HL-60 (cell line): ENCODE results near the gene MTHFSD.

Source experiments
- CTCF ChIP-seq: IDR thresholded peaks from one replicate; pipeline ENCODE4 v1.5.1; 2011; ENCODE audit warnings: low read length, control low read depth, inconsistent platforms; ENCODE audit not compliant: insufficient read depth
- POLR2AphosphoS5 ChIP-seq: IDR thresholded peaks from 2 replicates; pipeline ENCODE4 v1.6.1; 2012; ENCODE audit warnings: low read depth
- REST ChIP-seq: IDR thresholded peaks from 2 replicates; pipeline ENCODE4 v1.6.1; 2012; ENCODE audit warnings: low read depth; ENCODE audit not compliant: insufficient replicate concordance

DNA sequence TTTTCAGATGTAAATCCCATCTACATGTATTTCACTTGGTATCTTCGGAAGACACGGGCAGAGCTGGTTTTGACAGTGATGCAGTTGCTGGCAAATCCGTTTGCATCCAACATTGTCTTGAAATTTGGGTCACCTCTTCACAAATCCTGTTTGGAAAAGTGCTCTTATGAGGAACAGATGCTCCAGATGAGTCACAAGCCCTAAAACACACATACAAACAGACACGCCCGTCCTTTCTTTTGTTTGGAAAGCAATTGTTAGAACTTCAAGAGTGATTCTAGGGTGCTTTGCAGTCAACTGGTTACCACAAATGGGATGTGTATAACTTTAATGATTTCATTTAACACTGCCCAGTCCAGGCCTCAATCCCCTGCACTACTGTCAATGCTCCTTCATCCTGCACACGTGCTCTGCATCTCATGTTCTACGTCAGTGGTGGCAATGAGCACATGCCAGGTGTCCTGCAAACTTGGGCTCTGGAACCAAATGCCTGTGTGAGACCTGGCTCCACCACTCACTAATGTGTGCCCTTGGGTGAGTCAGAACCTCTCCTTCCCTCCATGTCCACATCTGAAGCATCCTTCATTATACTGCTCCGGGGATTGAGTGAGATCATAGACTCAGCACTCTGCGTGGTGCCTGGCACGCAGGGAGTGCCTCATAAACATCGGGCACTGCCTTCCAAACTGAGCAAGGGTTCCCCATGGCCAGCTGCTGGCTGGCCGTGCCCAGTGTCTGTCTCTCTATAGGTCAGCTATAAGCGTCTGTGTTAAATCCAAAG lies 64.0 kb downstream of the MTHFSD start:
- TF ChIP-seq POLR2AphosphoS5 = no peak
- no peak for TF ChIP-seq CTCF
- no peak for TF ChIP-seq REST
